RWPE2 (cell line): ENCODE results near the gene SYK.
A peak's percentile ranks its signal among the peaks of the same experiment; 100 is the strongest.

ENCODE experiments used
- ATAC-seq: fragments of 200-7000 bp; cut with Tn5 transposase; 3 replicates; pipeline ENCODE4 v1.9.1; 2021; ENCODE audit warnings: low read depth
- DNase-seq: peaks from one replicate; pipeline ENCODE4 v3.0.0-alpha.2; 2020; ENCODE audit warnings: low spot score
- H3K27ac ChIP-seq: fragments of 450-650 bp; 2 replicates; pipeline ENCODE4 v1.5.1; 2017; ENCODE audit warnings: mild to moderate bottlenecking; ENCODE audit not compliant: poor library complexity, severe bottlenecking
- H3K27me3 ChIP-seq: fragments of 250-450 bp; sonication (Bioruptor Pico); 2 replicates; pipeline ENCODE4 v1.5.1; 2021; ENCODE audit warnings: mild to moderate bottlenecking, moderate library complexity; ENCODE audit not compliant: insufficient read depth, poor library complexity, severe bottlenecking
- H3K36me3 ChIP-seq: fragments of 250-450 bp; sonication (Bioruptor Pico); 2 replicates; pipeline ENCODE4 v1.5.1; 2020; ENCODE audit warnings: low read depth, mild to moderate bottlenecking, moderate library complexity
- H3K4me1 ChIP-seq: fragments of 250-450 bp; sonication (Bioruptor Pico); 2 replicates; pipeline ENCODE4 v1.5.1; 2021; ENCODE audit warnings: mild to moderate bottlenecking, moderate library complexity; ENCODE audit not compliant: insufficient read depth, poor library complexity, severe bottlenecking
- H3K4me3 ChIP-seq: fragments of 250-450 bp; sonication (Bioruptor Pico); 2 replicates; pipeline ENCODE4 v1.5.1; 2021; ENCODE audit warnings: mild to moderate bottlenecking, moderate library complexity; ENCODE audit not compliant: severe bottlenecking
- H3K9me3 ChIP-seq: fragments of 250-450 bp; sonication (Bioruptor Pico); 2 replicates; pipeline ENCODE4 v1.5.1; 2021; ENCODE audit warnings: mild to moderate bottlenecking, moderate library complexity; ENCODE audit not compliant: severe bottlenecking
- CTCF ChIP-seq: fragments of 450-650 bp; IDR thresholded peaks from one replicate; pipeline ENCODE4 v1.5.1; 2017; ENCODE audit warnings: mild to moderate bottlenecking, moderate library complexity; ENCODE audit not compliant: poor library complexity, severe bottlenecking

The SYK gene

GRCh38 chr9:90795084-90795483 lies 6.5 kb upstream of the SYK start:
- no peaks in the 10 kb centered on the region for H3K9me3 ChIP-seq
- no peaks in the 10 kb centered on the region for H3K36me3 ChIP-seq
- H3K4me3 ChIP-seq, result no peak overlapping the region
- no peaks in the 10 kb centered on the region for H3K4me1 ChIP-seq
- no peak for DNase-seq
- no peak for TF ChIP-seq CTCF
- no peaks in the 10 kb centered on the region for H3K27me3 ChIP-seq
- H3K27ac ChIP-seq, result no peak overlapping the region
- ATAC-seq, result no peak

GRCh38 chr9:90795871-90796317 lies 5.7 kb upstream of the SYK start:
- ATAC-seq, result no peak
- Histone ChIP-seq H3K36me3 (no peaks in the 10 kb centered on the region), H3K4me3 (no peak overlapping the region), H3K27me3 (no peaks in the 10 kb centered on the region), H3K9me3 (no peaks in the 10 kb centered on the region), H3K27ac (no peak overlapping the region), H3K4me1 (no peaks in the 10 kb centered on the region)
- TF ChIP-seq CTCF, result no peak
- no peak for DNase-seq

- Histone ChIP-seq H3K27ac (no peak overlapping the region), H3K4me1 (peaks cover 13% of the 10 kb centered on the region), H3K27me3 (no peaks in the 10 kb centered on the region), H3K9me3 (no peaks in the 10 kb centered on the region), H3K36me3 (no peaks in the 10 kb centered on the region), H3K4me3 (no peak overlapping the region)
- ATAC-seq (no peak), DNase-seq (no peak)
- no peak for TF ChIP-seq CTCF
Observed at GRCh38 chr9:90799271-90799852, 2.3 kb upstream of the SYK start.

GRCh38 chr9:90801973-90802322 lies 329 bp downstream of the SYK start:
- TF ChIP-seq CTCF, result no peak
- Histone ChIP-seq H3K27ac (no peak overlapping the region), H3K36me3 (no peaks in the 10 kb centered on the region), H3K27me3 (no peaks in the 10 kb centered on the region), H3K9me3 (no peaks in the 10 kb centered on the region), H3K4me3 (peak overlapping the region; percentile 47), H3K4me1 (peaks cover 14% of the 10 kb centered on the region)
- DNase-seq (no peak), ATAC-seq (peak; percentile 47)

GRCh38 chr9:90802386-90802985 lies 867 bp downstream of the SYK start:
- no peaks in the 10 kb centered on the region for H3K36me3 ChIP-seq
- ATAC-seq, result no peak; the same call in 2 of the 3 replicates
- H3K9me3 ChIP-seq, result no peaks in the 10 kb centered on the region
- H3K27ac ChIP-seq, result no peak overlapping the region
- TF ChIP-seq CTCF, result no peak
- DNase-seq, result no peak
- H3K4me3 ChIP-seq, result peak overlapping the region; percentile 47
- peaks cover 14% of the 10 kb centered on the region for H3K4me1 ChIP-seq
- no peaks in the 10 kb centered on the region for H3K27me3 ChIP-seq
